Keratinocyte (primary cell): ENCODE measurements around the gene TRAM2. TPM values are rescaled to one million over a fixed set of nuclear protein-coding genes. Genes with fewer than 3 reads are reported as not detected.

Experiments used
- DNase-seq: peaks from one replicate; pipeline ENCODE4 v3.0.0-alpha.2; 2011; ENCODE audit warnings: low read depth, missing footprints, low spot score
- FAIRE-seq: peaks from 2 replicates; lab custom pipeline; 2011; peaks lifted over from hg19 to GRCh38; lab: Jason Lieb, UNC
- H2AFZ ChIP-seq: 2 replicates; pipeline ENCODE4 v1.6.0; 2012; ENCODE audit warnings: low read length, control low read depth, inconsistent platforms; ENCODE audit not compliant: control insufficient read depth
- H3K27ac ChIP-seq: 2 replicates; pipeline ENCODE4 v1.5.1; 2011; ENCODE audit warnings: low read length; ENCODE audit not compliant: control insufficient read depth, insufficient read depth
- H3K27me3 ChIP-seq: 3 replicates; pipeline ENCODE4 v1.6.0; 2011; ENCODE audit warnings: low read length; ENCODE audit not compliant: control insufficient read depth, insufficient read depth; ENCODE audit errors: extremely low read depth
- H3K36me3 ChIP-seq, 2 experiments: 2 replicates in 1 of 2; 3 replicates in 1 of 2; pipeline ENCODE4 v1.5.1; 2011; ENCODE audit warnings: low read length in 2 of 2, mild to moderate bottlenecking in 1 of 2; ENCODE audit not compliant: control insufficient read depth in 2 of 2, insufficient read depth in 2 of 2; ENCODE audit errors: extremely low read depth in 1 of 2
- H3K4me1 ChIP-seq: 3 replicates; pipeline ENCODE4 v1.5.1; 2011; ENCODE audit warnings: low read length; ENCODE audit not compliant: control insufficient read depth, insufficient read depth; ENCODE audit errors: extremely low read depth
- H3K4me2 ChIP-seq: 3 replicates; pipeline ENCODE4 v1.6.0; 2011; ENCODE audit warnings: low read depth, low read length; ENCODE audit not compliant: control insufficient read depth, insufficient read depth; ENCODE audit errors: extremely low read depth
- H3K4me3 ChIP-seq, 3 experiments: fragments of 200-600 bp in 1 of 3; sonication (generic) in 1 of 3; 2 replicates in 2 of 3; 3 replicates in 1 of 3; pipeline ENCODE4 v1.5.1; 2011 to 2016; ENCODE audit warnings: low read length in 3 of 3, mild to moderate bottlenecking in 3 of 3, control low read depth in 2 of 3, inconsistent platforms in 1 of 3, low read depth in 1 of 3, mixed read lengths in 1 of 3, mixed run types in 1 of 3, moderate library complexity in 1 of 3; ENCODE audit not compliant: control insufficient read depth in 2 of 3, insufficient read depth in 2 of 3; ENCODE audit errors: extremely low read depth in 1 of 3
- H3K79me2 ChIP-seq: 2 replicates; pipeline ENCODE4 v1.6.0; 2012; ENCODE audit warnings: low read length; ENCODE audit not compliant: control insufficient read depth, insufficient read depth
- H3K9ac ChIP-seq: 3 replicates; pipeline ENCODE4 v1.6.0; 2011; ENCODE audit warnings: low read length; ENCODE audit not compliant: control insufficient read depth, insufficient read depth; ENCODE audit errors: extremely low read depth
- H3K9me1 ChIP-seq: 3 replicates; pipeline ENCODE4 v1.6.0; 2011; ENCODE audit warnings: low read length; ENCODE audit not compliant: control insufficient read depth, insufficient read depth; ENCODE audit errors: extremely low read depth
- H3K9me3 ChIP-seq: 2 replicates; pipeline ENCODE4 v1.5.1; 2012; ENCODE audit warnings: low read depth, low read length; ENCODE audit not compliant: control insufficient read depth
- H4K20me1 ChIP-seq: 3 replicates; pipeline ENCODE4 v1.6.0; 2011; ENCODE audit warnings: low read length; ENCODE audit not compliant: control insufficient read depth, insufficient read depth; ENCODE audit errors: extremely low read depth
- EZH2 ChIP-seq: IDR thresholded peaks from one replicate; pipeline ENCODE4 v1.6.1; 2012; ENCODE audit warnings: inconsistent platforms, mild to moderate bottlenecking, low read length, moderate library complexity
- dilution Hi-C: fragments of 300-500 bp; cut with MboI; formaldehyde crosslinking; loops from one replicate; pipeline ENCODE4 v1.7.0; 2020; ENCODE audit warnings: low sequenced_read_pairs; ENCODE audit not compliant: extremely low pct_ligation_motif_present
- polyA plus RNA-seq, 5 experiments: library from polyadenylated mRNA; depleted of rRNA in 3 of 5; stranded (reverse) in 3 of 5; stranded (forward) in 1 of 5; unstranded in 1 of 5; fragments of >200 nt; gene quantifications; 1 replicate in 1 of 5; 2 replicates in 3 of 5; 3 replicates in 1 of 5; pipeline versions ENCODE4 v1.2.1 to v1.2.3, GENCODE V29; 2011 to 2012; ENCODE audit warnings: missing spikeins in 2 of 5, low read depth in 1 of 5, low replicate concordance in 1 of 5
- TF ChIP-seq, protein P1 (sequence below), 3 experiments: IDR thresholded peaks in 1 of 3; conservative IDR thresholded peaks in 1 of 3; optimal IDR thresholded peaks in 1 of 3; 2 replicates in 2 of 3; 3 replicates in 1 of 3; pipeline versions ENCODE3 to v1.5.1; 2011; ENCODE audit warnings: low read length in 3 of 3, mild to moderate bottlenecking in 3 of 3, moderate library complexity in 2 of 3, control low read depth in 1 of 3, inconsistent platforms in 1 of 3; ENCODE audit not compliant: insufficient read depth in 2 of 3; ENCODE audit errors: extremely low read depth in 1 of 3

The TRAM2 gene
- polyA plus RNA-seq, 1 donor (not counting 4 experiments of a cell fraction or from before 2014, with no cell fraction given), result 9.2 TPM

DNA sequence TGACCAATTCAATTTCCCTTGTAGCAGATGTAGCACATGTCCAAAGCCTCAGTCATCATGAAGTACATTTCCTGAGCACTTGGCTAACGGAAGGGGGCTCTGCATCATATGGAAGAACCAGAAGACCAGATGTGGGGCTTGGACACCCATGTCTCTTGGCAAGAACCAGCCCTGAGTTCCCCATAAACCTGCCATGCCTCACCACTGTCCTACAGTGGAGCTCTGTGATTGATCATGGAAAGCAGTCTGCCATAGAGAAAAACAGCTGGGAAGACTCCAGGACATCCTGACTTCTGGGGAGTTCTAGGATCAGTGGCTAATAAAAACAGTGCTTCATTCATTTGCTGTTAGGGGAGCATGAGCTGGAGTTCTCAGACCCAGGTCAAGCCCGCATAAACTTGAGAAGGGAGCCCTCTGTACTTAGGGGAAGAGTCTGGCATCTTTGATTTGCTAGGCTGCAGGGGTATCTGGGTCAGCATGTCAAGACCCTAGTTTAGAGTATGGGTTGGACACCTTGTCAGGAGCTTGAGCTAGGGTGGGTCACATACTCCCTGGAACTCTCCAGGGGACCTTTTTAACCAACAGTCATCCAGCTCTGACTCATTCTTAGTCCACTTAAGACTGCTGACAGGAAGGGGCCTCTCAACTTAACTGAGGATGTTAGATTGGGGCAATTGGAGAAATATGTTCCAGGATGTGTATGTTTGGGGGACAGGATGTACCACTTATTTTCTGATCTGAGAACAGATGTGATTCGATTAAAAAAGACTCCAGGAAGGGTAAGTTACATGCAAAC, 26.3 kb upstream of the TRAM2 start:
- no peak for FAIRE-seq
- no peak for DNase-seq
- Histone ChIP-seq H3K9me3 (no peaks in the 10 kb centered on the region), H3K9ac (no peak overlapping the region), H3K4me3 (no peak overlapping the region), H3K9me1 (no peaks in the 10 kb centered on the region), H3K4me1 (peaks cover under 1% of the 10 kb centered on the region), H3K27me3 (no peaks in the 10 kb centered on the region), H2AFZ (no peak overlapping the region), H3K79me2 (no peaks in the 10 kb centered on the region), H4K20me1 (no peaks in the 10 kb centered on the region), H3K4me2 (no peak overlapping the region), H3K36me3 (no peaks in the 10 kb centered on the region), H3K27ac (no peak overlapping the region)
- dilution Hi-C loops, result no loop called here
- TF ChIP-seq, protein P1, sequence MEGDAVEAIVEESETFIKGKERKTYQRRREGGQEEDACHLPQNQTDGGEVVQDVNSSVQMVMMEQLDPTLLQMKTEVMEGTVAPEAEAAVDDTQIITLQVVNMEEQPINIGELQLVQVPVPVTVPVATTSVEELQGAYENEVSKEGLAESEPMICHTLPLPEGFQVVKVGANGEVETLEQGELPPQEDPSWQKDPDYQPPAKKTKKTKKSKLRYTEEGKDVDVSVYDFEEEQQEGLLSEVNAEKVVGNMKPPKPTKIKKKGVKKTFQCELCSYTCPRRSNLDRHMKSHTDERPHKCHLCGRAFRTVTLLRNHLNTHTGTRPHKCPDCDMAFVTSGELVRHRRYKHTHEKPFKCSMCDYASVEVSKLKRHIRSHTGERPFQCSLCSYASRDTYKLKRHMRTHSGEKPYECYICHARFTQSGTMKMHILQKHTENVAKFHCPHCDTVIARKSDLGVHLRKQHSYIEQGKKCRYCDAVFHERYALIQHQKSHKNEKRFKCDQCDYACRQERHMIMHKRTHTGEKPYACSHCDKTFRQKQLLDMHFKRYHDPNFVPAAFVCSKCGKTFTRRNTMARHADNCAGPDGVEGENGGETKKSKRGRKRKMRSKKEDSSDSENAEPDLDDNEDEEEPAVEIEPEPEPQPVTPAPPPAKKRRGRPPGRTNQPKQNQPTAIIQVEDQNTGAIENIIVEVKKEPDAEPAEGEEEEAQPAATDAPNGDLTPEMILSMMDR (optimal IDR thresholded peaks at IDR 0.05 in 1 of 3, IDR thresholded peaks at IDR 0.05 in 1 of 3, conservative IDR thresholded peaks at IDR 0.05 in 1 of 3; ENCODE audit: extremely low read depth in 1 of 3, insufficient read depth in 2 of 3, low read length in 3 of 3), result no peak
- no peak for TF ChIP-seq EZH2

GRCh38 chr6:52598824-52599190, 21.9 kb upstream of the TRAM2 start:
- Histone ChIP-seq H3K9me3 (no peaks in the 10 kb centered on the region), H3K4me2 (no peak overlapping the region), H3K9me1 (no peaks in the 10 kb centered on the region), H3K9ac (no peak overlapping the region), H3K4me3 (no peak overlapping the region), H2AFZ (no peak overlapping the region), H3K27ac (no peak overlapping the region), H3K4me1 (peaks cover 10% of the 10 kb centered on the region), H3K79me2 (no peaks in the 10 kb centered on the region), H3K36me3 (no peaks in the 10 kb centered on the region), H4K20me1 (no peaks in the 10 kb centered on the region), H3K27me3 (no peaks in the 10 kb centered on the region)
- FAIRE-seq (no peak), DNase-seq (no peak)
- TF ChIP-seq EZH2, result no peak
- TF ChIP-seq, protein P1 (optimal IDR thresholded peaks at IDR 0.05 in 1 of 3, IDR thresholded peaks at IDR 0.05 in 1 of 3, conservative IDR thresholded peaks at IDR 0.05 in 1 of 3; ENCODE audit: extremely low read depth in 1 of 3, insufficient read depth in 2 of 3, low read length in 3 of 3), result no peak
- dilution Hi-C loops, result no loop called here
